Hepatocyte (in vitro differentiated cells): ENCODE data around the gene ZNHIT2. TPM values are rescaled to one million over a fixed set of nuclear protein-coding genes. Genes with fewer than 3 reads are reported as not detected.

Experiments
- DNase-seq: peaks from one replicate; pipeline ENCODE4 v3.0.0-alpha.2; 2016; ENCODE audit warnings: low spot score
- H2AFZ ChIP-seq: fragments of 200-600 bp; sonication (generic); 2 replicates; pipeline ENCODE4 v1.6.0; 2016; ENCODE audit warnings: antibody characterized with exemption, mild to moderate bottlenecking
- H3K27ac ChIP-seq: fragments of 200-600 bp; sonication (generic); 2 replicates; pipeline ENCODE4 v1.5.1; 2016; ENCODE audit warnings: mild to moderate bottlenecking
- H3K27me3 ChIP-seq: fragments of 200-600 bp; sonication (generic); 2 replicates; pipeline ENCODE4 v1.6.1; 2016
- H3K36me3 ChIP-seq: fragments of 200-600 bp; sonication (generic); replicated peaks from 2 replicates; pipeline ENCODE4 v1.5.1; 2016; ENCODE audit warnings: low read depth; ENCODE audit not compliant: insufficient read depth
- H3K4me1 ChIP-seq: fragments of 200-600 bp; sonication (generic); 2 replicates; pipeline ENCODE4 v1.5.1; 2016; ENCODE audit warnings: mild to moderate bottlenecking, moderate library complexity; ENCODE audit not compliant: insufficient read depth
- H3K4me2 ChIP-seq: fragments of 200-600 bp; sonication (generic); 2 replicates; pipeline ENCODE4 v1.6.0; 2016
- H3K4me3 ChIP-seq: fragments of 200-600 bp; sonication (generic); 2 replicates; pipeline ENCODE4 v1.5.1; 2016; ENCODE audit warnings: mild to moderate bottlenecking
- H3K79me2 ChIP-seq: fragments of 200-600 bp; sonication (generic); 2 replicates; pipeline ENCODE4 v1.6.0; 2017; ENCODE audit warnings: mild to moderate bottlenecking
- H3K9me2 ChIP-seq: fragments of 200-600 bp; sonication (generic); replicated peaks from 2 replicates; pipeline ENCODE4 v1.6.0; 2017; ENCODE audit warnings: mild to moderate bottlenecking; ENCODE audit not compliant: insufficient read depth
- H3K9me3 ChIP-seq: fragments of 200-600 bp; sonication (generic); 2 replicates; pipeline ENCODE4 v1.5.1; 2016; ENCODE audit warnings: low read depth, mild to moderate bottlenecking
- H4K20me1 ChIP-seq: fragments of 200-600 bp; sonication (generic); 2 replicates; pipeline ENCODE4 v1.6.0; 2016; ENCODE audit warnings: mild to moderate bottlenecking; ENCODE audit not compliant: insufficient read depth, poor library complexity, severe bottlenecking
- CTCF ChIP-seq: fragments of 200-600 bp; sonication (generic); IDR thresholded peaks from 2 replicates; pipeline ENCODE4 v1.5.1; 2016; ENCODE audit warnings: antibody characterized with exemption, mild to moderate bottlenecking; ENCODE audit not compliant: poor library complexity
- EZH2 ChIP-seq: fragments of 200-600 bp; sonication (generic); IDR thresholded peaks from 2 replicates; pipeline ENCODE4 v1.6.1; 2016; ENCODE audit warnings: antibody characterized with exemption, mild to moderate bottlenecking, borderline replicate concordance
- EZH2phosphoT487 ChIP-seq: fragments of 200-600 bp; sonication (generic); IDR thresholded peaks from one replicate; pipeline ENCODE4 v1.6.1; 2018; ENCODE audit warnings: antibody characterized with exemption, mild to moderate bottlenecking, low read depth, moderate library complexity; ENCODE audit not compliant: unreplicated experiment, severe bottlenecking
- WGBS: methylation state at CpG from one replicate; pipeline ENCODE4 v1.1.6; 2016; ENCODE audit warnings: low lambda C conversion rate; ENCODE audit errors: missing lambda C conversion rate; 5-methylcytosine and 5-hydroxymethylcytosine counted together
- polyA plus RNA-seq: library from polyadenylated mRNA; unstranded; fragments of >200 nt; fragmentation: Nextera tagmentation; extraction: Ambion mirVana; gene quantifications from 2 replicates; pipeline ENCODE4 v1.2.1, GENCODE V29; 2016
- total RNA-seq: library from RNA; depleted of rRNA; stranded (reverse); fragments of >200 nt; gene quantifications from 2 replicates; pipeline ENCODE4 v1.2.3, GENCODE V29; 2014

The ZNHIT2 gene
- total and polyA plus RNA-seq, 2 experiments from 2014 or later: 13.5 to 23.7 TPM

GRCh38 chr11:65096926-65097325, 20.6 kb downstream of the ZNHIT2 start:
- Histone ChIP-seq H3K36me3 (no peaks in the 10 kb centered on the region), H3K79me2 (peaks cover 33% of the 10 kb centered on the region), H3K4me3 (peak overlapping the region; percentile 78), H4K20me1 (no peaks in the 10 kb centered on the region), H3K4me1 (peaks cover 13% of the 10 kb centered on the region), H3K4me2 (peak overlapping the region; percentile 82), H3K9me2 (no peaks in the 10 kb centered on the region), H3K27me3 (no peaks in the 10 kb centered on the region), H2AFZ (no peak overlapping the region), H3K9me3 (no peaks in the 10 kb centered on the region), H3K27ac (peak overlapping the region; percentile 97)
- WGBS: 56% methylated on average over 8 of the region's 8 CpGs
- TF ChIP-seq EZH2phosphoT487: no peak
- no peak for TF ChIP-seq CTCF
- TF ChIP-seq EZH2: no peak
- no peak for DNase-seq

- Histone ChIP-seq H3K4me1 (peaks cover 13% of the 10 kb centered on the region), H3K79me2 (peaks cover 30% of the 10 kb centered on the region), H4K20me1 (no peaks in the 10 kb centered on the region), H2AFZ (peak within 1 kb of the TSS; percentile 100), H3K36me3 (no peaks in the 10 kb centered on the region), H3K9me3 (no peaks in the 10 kb centered on the region), H3K4me2 (peak within 1 kb of the TSS; percentile 82), H3K9me2 (no peaks in the 10 kb centered on the region), H3K4me3 (peak within 1 kb of the TSS; percentile 78), H3K27me3 (no peaks in the 10 kb centered on the region), H3K27ac (peak within 1 kb of the TSS; percentile 97)
- DNase-seq: peak; percentile 95
- WGBS: 0% methylated on average over 42 of the region's 52 CpGs
- TF ChIP-seq EZH2 (no peak), CTCF (no peak), EZH2phosphoT487 (no peak)
Measured at GRCh38 chr11:65095974-65096806, 21.3 kb downstream of the ZNHIT2 start, which contains the start of gene VPS51. VPS51 (plus strand) TSS chr11:65096214; CDS start chr11:65096251, 37 bp downstream.

GRCh38 chr11:65095427-65095826, 22.1 kb downstream of the ZNHIT2 start:
- H3K36me3 ChIP-seq: no peaks in the 10 kb centered on the region
- H3K4me2 ChIP-seq: peak overlapping the region; percentile 82
- H3K4me3 ChIP-seq: no peak overlapping the region
- H3K9me3 ChIP-seq: no peaks in the 10 kb centered on the region
- peaks cover 29% of the 10 kb centered on the region for H3K79me2 ChIP-seq
- H3K9me2 ChIP-seq: no peaks in the 10 kb centered on the region
- no peaks in the 10 kb centered on the region for H3K27me3 ChIP-seq
- H2AFZ ChIP-seq: peak overlapping the region; percentile 100
- WGBS: 95% methylated on average over 22 of the region's 22 CpGs
- no peak for DNase-seq
- TF ChIP-seq EZH2phosphoT487: no peak
- TF ChIP-seq CTCF: no peak
- TF ChIP-seq EZH2: no peak
- H4K20me1 ChIP-seq: no peaks in the 10 kb centered on the region
- peaks cover 13% of the 10 kb centered on the region for H3K4me1 ChIP-seq
- peak overlapping the region; percentile 83 for H3K27ac ChIP-seq
